Large intestine (tissue), 3 donors: ENCODE measurements around the gene CABLES2. TPM values are rescaled to one million over a fixed set of nuclear protein-coding genes. Genes with fewer than 3 reads are reported as not detected.

Experiments used
- DNase-seq, 2 donors: peaks; one replicate each; pipeline versions ENCODE4 v3.0.0 to v3.0.0-alpha.2; 2013
- H3K27ac ChIP-seq: one replicate; pipeline ENCODE4 v1.5.1; 2013; ENCODE audit warnings: low read length
- H3K27me3 ChIP-seq: 2 replicates; pipeline ENCODE4 v1.6.1; 2013; ENCODE audit warnings: low read length; ENCODE audit not compliant: control insufficient read depth, insufficient read depth
- H3K36me3 ChIP-seq: 2 replicates; pipeline ENCODE4 v1.6.1; 2013; ENCODE audit warnings: low read length; ENCODE audit not compliant: control insufficient read depth, insufficient read depth
- H3K4me1 ChIP-seq: one replicate; pipeline ENCODE4 v1.6.1; 2013; ENCODE audit warnings: low read length; ENCODE audit not compliant: control insufficient read depth, insufficient read depth
- H3K4me3 ChIP-seq: one replicate; pipeline ENCODE4 v1.5.1; 2013; ENCODE audit warnings: low read length
- H3K9me3 ChIP-seq: one replicate; pipeline ENCODE4 v1.6.1; 2013; ENCODE audit warnings: mild to moderate bottlenecking, low read depth, low read length, moderate library complexity; ENCODE audit not compliant: control insufficient read depth
- WGBS: methylation state at CpG from one replicate; pipeline ENCODE4 v1.1.5; 2013; ENCODE audit warnings: low lambda C conversion rate; ENCODE audit not compliant: insufficient coverage; 5-methylcytosine and 5-hydroxymethylcytosine counted together
- polyA plus RNA-seq: library from polyadenylated mRNA; unstranded; fragments of 120-200 nt; gene quantifications from one replicate; pipeline ENCODE4 v1.2.1, GENCODE V29; 2013

Gene CABLES2
- polyA plus RNA-seq, 1 donor: 7.1 TPM

GRCh38 chr20:62403331-62403730 lies 3.8 kb downstream of the CABLES2 start:
- DNase-seq: no peak
- H3K36me3 ChIP-seq: peaks cover 17% of the 10 kb centered on the region
- WGBS: no CpG with 5 or more reads among the region's 13 CpGs

GRCh38 chr20:62402456-62403150 lies 4.5 kb downstream of the CABLES2 start:
- peaks cover 9% of the 10 kb centered on the region for H3K4me1 ChIP-seq
- peaks cover 17% of the 10 kb centered on the region for H3K36me3 ChIP-seq
- no peak overlapping the region for H3K4me3 ChIP-seq
- H3K27ac ChIP-seq: no peak overlapping the region
- WGBS: no CpG with 5 or more reads among the region's 23 CpGs
- H3K27me3 ChIP-seq: no peaks in the 10 kb centered on the region
- peaks cover 7% of the 10 kb centered on the region for H3K9me3 ChIP-seq
- DNase-seq: no peak

More at GRCh38 chr20:62403331-62403730, 3.8 kb downstream of the CABLES2 start:
- Histone ChIP-seq H3K27ac (no peak overlapping the region), H3K27me3 (no peaks in the 10 kb centered on the region), H3K4me1 (peaks cover 16% of the 10 kb centered on the region), H3K4me3 (no peak overlapping the region), H3K9me3 (peaks cover 3% of the 10 kb centered on the region)

DNA sequence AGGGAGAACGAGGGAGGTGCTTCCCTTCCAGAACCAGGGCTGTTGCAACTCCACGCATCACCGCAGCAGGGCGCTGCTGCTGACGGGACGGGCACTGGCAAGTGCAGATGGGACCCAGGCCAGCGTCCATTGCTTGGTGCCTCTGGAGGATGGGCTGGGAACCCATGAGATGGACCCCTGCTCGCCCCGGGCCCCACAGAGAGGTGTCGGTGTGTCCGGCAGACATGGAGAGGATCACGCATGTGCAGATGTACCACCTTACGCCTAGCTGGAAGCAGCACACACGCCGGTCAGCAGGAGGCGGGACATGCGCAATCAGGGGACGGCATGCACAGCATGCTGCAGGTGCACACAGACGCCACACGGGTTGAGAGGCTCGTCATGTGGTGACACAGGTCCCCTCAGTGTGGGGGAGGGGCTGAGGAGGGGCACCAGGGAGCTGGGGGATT lies 5.7 kb downstream of the CABLES2 start:
- Histone ChIP-seq H3K27ac (no peak overlapping the region), H3K4me1 (peaks cover 5% of the 10 kb centered on the region), H3K4me3 (no peak overlapping the region), H3K9me3 (peaks cover 5% of the 10 kb centered on the region), H3K36me3 (peaks cover 17% of the 10 kb centered on the region), H3K27me3 (no peaks in the 10 kb centered on the region)
- DNase-seq: no peak
- 100% methylated on average over 1 of the region's 21 CpGs for WGBS

GRCh38 chr20:62400541-62400940 lies 6.5 kb downstream of the CABLES2 start:
- no peak for DNase-seq
- H3K27ac ChIP-seq: no peak overlapping the region
- WGBS: no CpG with 5 or more reads among the region's 10 CpGs
- peaks cover 19% of the 10 kb centered on the region for H3K36me3 ChIP-seq
- no peaks in the 10 kb centered on the region for H3K27me3 ChIP-seq
- peaks cover 5% of the 10 kb centered on the region for H3K9me3 ChIP-seq
- no peaks in the 10 kb centered on the region for H3K4me1 ChIP-seq
- no peak overlapping the region for H3K4me3 ChIP-seq

- Histone ChIP-seq H3K4me1 (no peaks in the 10 kb centered on the region), H3K4me3 (no peak overlapping the region), H3K27me3 (no peaks in the 10 kb centered on the region), H3K9me3 (peaks cover 5% of the 10 kb centered on the region), H3K36me3 (peaks cover 24% of the 10 kb centered on the region), H3K27ac (no peak overlapping the region)
- no peak for DNase-seq
- no CpG with 5 or more reads among the region's 7 CpGs for WGBS
These were observed 7.1 kb downstream of the CABLES2 start for GRCh38 chr20:62400021-62400420.

DNA sequence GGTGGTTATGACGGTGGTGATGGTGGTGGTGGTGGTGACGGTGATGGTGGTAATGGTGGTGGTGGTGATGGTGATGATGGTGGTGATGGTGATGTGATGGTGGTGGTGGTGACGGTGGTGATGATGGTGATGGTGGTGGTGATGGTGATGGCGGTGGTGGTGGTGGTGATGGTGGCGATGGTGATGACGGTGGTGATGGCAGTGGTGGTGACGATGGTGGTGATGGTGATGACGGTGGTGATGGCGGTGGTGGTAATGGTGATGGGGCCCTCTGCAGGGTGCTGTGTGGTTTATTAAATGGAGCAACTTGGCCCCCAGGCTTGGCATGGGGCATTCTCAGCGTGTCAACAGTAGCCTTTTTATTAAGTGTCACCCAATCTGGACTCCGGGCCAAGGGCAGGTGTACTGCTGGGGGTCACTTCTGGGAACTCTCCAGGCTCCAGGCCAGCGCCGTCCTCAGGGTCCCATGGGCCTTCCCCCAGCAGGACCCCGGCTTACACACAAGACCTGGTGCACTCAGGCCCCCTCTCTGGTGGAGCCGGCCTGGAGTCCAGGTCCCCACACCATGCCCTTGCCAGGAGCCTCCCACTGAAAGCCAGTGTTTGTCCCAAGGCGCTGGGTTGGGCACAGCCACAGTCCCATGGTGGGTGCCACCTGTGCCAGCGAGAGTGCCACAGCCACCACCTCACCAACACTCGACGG lies 8.8 kb downstream of the CABLES2 start:
- Histone ChIP-seq H3K4me3 (no peak overlapping the region), H3K4me1 (no peaks in the 10 kb centered on the region), H3K27me3 (no peaks in the 10 kb centered on the region), H3K27ac (no peak overlapping the region), H3K36me3 (peaks cover 36% of the 10 kb centered on the region), H3K9me3 (peaks cover 5% of the 10 kb centered on the region)
- no CpG with 5 or more reads among the region's 19 CpGs for WGBS
- no peak for DNase-seq

- Histone ChIP-seq H3K4me3 (no peak overlapping the region), H3K36me3 (peaks cover 39% of the 10 kb centered on the region), H3K27ac (no peak overlapping the region), H3K27me3 (no peaks in the 10 kb centered on the region), H3K9me3 (peaks cover 5% of the 10 kb centered on the region), H3K4me1 (no peaks in the 10 kb centered on the region)
- WGBS: no CpG with 5 or more reads among the region's 35 CpGs
- no peak for DNase-seq
These were observed 10.5 kb downstream of the CABLES2 start for GRCh38 chr20:62396367-62397239.

GRCh38 chr20:62395311-62396242 lies 11.5 kb downstream of the CABLES2 start:
- DNase-seq: no peak
- H3K9me3 ChIP-seq: peaks cover 5% of the 10 kb centered on the region
- WGBS: no CpG with 5 or more reads among the region's 27 CpGs
- H3K27ac ChIP-seq: no peak overlapping the region
- H3K4me1 ChIP-seq: no peaks in the 10 kb centered on the region
- H3K27me3 ChIP-seq: no peaks in the 10 kb centered on the region
- H3K36me3 ChIP-seq: peaks cover 42% of the 10 kb centered on the region
- H3K4me3 ChIP-seq: no peak overlapping the region

DNA sequence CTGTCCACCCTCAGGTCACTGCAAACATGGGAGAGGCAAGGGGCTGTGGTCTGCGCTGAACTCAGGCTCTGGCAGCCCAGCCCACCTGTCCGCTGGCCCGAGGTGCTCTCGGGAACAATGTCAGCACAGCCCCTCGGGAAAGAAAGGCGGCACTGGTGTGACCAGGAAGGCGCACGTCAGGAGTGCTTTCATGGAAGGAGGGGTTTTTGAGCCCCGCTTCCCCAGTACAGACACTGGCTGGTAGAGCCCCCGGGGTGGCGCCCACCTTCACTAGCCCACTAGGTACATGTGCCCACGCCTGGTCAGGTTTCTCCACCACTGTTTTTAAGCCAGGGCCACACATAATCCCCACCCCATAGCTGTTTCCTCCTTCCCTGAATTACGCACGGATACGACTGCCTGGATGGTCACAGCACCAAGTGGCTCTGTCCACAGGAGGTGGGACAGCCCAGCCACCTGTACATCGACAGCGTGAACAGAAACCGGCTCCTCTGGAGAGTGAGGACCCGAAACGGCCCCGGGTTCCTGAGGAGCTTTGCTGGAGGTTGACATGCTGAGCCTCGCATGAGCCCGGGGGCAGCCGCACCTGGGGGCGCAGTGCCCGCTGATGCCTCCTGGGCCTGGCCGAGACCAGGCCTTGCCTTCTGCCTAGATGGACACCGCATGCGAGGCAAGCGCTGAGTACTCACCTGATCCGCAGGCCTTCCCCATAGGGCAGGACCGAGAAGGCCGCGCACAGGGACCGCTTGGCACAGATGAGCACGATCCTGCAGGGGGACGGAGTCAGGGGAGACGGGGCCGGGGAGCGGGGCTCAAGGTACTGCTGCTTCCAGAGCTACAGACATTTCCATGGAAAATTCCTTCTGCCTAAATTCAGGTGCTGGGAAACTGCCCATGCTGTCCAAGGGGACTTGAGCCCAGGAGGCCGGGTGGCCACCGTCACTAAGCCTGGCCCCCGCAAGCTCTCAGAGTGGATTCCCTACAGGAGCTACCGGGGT lies 12.5 kb downstream of the CABLES2 start:
- no peak for DNase-seq
- Histone ChIP-seq H3K4me1 (no peaks in the 10 kb centered on the region), H3K27me3 (no peaks in the 10 kb centered on the region), H3K9me3 (peaks cover 5% of the 10 kb centered on the region), H3K4me3 (no peak overlapping the region), H3K27ac (no peak overlapping the region), H3K36me3 (peaks cover 47% of the 10 kb centered on the region)
- no CpG with 5 or more reads among the region's 44 CpGs for WGBS
